Left colon (tissue), 2 donors: ENCODE results near the gene HACD1. TPM values are rescaled to one million over a fixed set of nuclear protein-coding genes. Genes with fewer than 3 reads are reported as not detected.
"Not testable (repeated sequence)": the region's sequence is repeated elsewhere in the genome, so short reads cannot be mapped to it uniquely, and the experiment has no call there.

ENCODE experiments used
- ATAC-seq: fragments of 200-7000 bp; cut with Tn5 transposase; one replicate; pipeline ENCODE4 v1.9.1; 2020; ENCODE audit warnings: mild to moderate bottlenecking, moderate library complexity
- DNase-seq, 2 donors: peaks; one replicate each; pipeline ENCODE4 v3.0.0-alpha.2; 2020
- intact Hi-C, 2 donors: fragments of 100-400 bp; cut with DNase I in 1 of 2; cut with micrococcal nuclease in 1 of 2; formaldehyde crosslinking; loops; one replicate each; pipeline versions ENCODE4 v1.11.2 to v1.14.0; 2022; cut with DNase I, micrococcal nuclease
- total RNA-seq, 2 donors: library from RNA; stranded (reverse); fragmentation: NEBNext Ultra II Directional; extraction: Animal tissue kit (Norgen Biotek cat#: 25700); gene quantifications; one replicate each; pipeline ENCODE4 v1.2.1, GENCODE V29; 2021
- donor health status: DM: no; HTN: no; CAD: no.
- donor health status: DM: yes; HTN: yes; CAD: no.

Gene HACD1
- total RNA-seq, 2 donors from 2014 or later, result 3.2 to 6.1 TPM

DNA sequence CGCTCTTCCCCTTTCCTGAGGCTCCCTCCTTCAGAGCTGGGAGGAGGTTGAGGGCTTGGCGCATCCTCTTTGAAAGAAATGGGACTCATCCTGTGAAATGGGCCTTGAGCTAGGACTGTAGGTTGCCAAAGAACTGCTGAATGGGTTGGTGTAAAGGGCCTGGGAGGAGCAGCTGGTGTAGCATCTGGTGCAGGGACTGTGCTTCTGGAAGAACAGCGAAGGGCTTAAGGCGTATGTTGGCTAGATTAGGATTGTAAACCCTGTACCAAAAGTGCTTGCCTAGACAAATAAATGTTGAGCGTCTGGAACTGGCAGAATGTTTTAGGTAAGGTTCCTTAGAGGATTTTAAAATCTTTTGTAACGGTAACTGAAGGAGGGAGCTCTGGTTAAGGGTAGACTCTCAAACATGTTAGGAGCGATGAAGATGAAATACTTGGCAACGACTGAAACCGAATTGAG, 27.3 kb upstream of the HACD1 start:
- intact Hi-C loops, result no loop called here
- peak; percentile 32 for ATAC-seq

GRCh38 chr10:17643755-17644484, 26.7 kb upstream of the HACD1 start, which contains the start of gene STAM:
TSS of gene STAM (plus strand) at chr10:17644151. CDS start at chr10:17644340, 189 bp downstream.
- intact Hi-C loops, result no loop called here
- ATAC-seq, result peak; percentile 89
- DNase-seq, result peak; percentile 91 to 95

More for the DNA sequence above, 27.3 kb upstream of the HACD1 start:
- no peak for DNase-seq

DNA sequence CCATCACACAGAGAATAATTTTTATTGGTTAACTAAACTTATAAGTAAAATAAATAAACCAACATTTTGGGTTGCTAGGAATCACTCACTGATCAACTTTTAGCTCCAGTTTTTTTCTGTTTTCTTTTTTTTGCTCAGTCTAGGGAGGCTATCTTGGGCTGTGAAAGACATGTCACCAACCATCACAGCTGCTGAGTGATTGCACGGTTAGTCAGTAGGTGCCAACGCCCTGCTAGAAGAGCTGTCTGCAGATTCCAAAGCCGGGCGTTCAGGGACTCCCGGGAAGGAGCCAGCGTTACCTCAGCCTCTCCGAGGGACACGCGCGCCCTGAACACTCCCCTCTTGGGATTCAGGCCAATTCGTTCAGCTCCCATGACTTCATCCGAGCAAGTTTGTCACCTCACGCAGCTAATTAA, 26.2 kb upstream of the HACD1 start:
- intact Hi-C loops, result no loop called here
- ATAC-seq (peak; percentile 87), DNase-seq (peak; percentile 77 to 86)

DNA sequence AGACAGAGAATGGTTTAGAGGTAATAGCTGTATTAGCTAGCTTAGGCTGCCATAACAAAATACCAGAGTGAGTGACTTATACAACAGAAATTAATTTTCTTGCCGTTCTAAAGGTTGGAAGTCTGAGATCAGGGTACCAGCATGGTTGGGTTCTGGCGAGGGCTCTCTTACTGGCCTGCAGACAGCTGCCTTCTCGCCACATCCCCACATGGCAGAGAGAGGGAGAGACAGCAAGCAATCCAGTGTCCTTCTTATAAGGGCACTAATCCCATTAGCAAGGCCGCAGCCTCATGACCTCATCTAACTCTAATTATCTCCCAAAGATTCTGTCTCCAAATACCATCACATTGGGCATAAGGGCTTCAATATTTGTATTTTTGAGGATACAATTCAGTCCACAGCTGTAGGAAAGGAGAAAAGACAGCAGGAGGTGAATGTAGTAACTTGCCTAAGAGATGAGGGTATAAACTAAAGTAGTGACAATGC, 23.2 kb upstream of the HACD1 start:
- intact Hi-C loops, result no loop called here
- no peak for DNase-seq
- no peak for ATAC-seq

GRCh38 chr10:17637869-17638268, 20.7 kb upstream of the HACD1 start:
- intact Hi-C loops, result no loop called here
- no peak for ATAC-seq

DNA sequence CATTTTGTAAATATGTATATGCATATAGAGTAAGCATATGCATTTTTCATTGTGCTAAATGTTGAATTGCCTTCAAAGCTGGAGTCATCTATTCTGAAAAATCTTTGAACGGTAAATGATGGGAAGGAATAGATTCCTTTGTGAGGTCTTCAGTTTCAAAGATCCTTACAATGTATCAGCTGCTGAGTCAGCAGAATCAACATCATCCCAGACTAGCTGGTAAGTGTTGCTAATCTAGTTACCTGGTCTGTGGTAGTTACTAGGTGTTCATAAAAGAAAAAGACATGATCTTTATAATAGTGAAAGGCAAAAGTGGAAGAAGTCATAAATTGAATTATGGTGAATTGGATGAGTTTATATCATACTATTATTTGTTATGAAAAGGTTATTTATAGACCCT, 16.2 kb upstream of the HACD1 start:
- intact Hi-C loops, result no loop called here
- ATAC-seq (no peak), DNase-seq (no peak)

More at GRCh38 chr10:17637869-17638268, 20.7 kb upstream of the HACD1 start:
- no peak for DNase-seq

- intact Hi-C loops, DNase-seq, ATAC-seq: not testable (repeated sequence)
These were observed 15.4 kb upstream of the HACD1 start for GRCh38 chr10:17632590-17632989.

DNA sequence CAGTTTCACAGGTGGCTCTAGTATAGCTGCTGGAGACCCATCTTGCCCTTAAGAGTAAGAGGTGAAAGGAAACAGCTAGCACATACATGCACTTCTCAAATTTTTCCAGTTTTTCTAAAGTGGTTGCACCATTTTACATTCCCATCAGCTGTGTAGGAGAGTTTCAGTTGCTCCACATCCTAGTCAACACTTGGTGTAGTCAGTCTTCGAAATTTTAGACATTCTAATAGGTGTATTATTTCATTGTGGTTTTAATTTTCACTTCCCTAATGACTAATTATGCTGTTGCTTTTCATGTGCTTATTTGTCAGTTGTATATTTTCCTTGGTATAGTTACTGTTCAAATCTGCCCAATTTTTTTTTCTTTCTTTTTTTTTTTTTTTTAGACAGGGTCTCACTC, 9.5 kb upstream of the HACD1 start:
- intact Hi-C loops, result no loop called here
- no peak for ATAC-seq

DNA sequence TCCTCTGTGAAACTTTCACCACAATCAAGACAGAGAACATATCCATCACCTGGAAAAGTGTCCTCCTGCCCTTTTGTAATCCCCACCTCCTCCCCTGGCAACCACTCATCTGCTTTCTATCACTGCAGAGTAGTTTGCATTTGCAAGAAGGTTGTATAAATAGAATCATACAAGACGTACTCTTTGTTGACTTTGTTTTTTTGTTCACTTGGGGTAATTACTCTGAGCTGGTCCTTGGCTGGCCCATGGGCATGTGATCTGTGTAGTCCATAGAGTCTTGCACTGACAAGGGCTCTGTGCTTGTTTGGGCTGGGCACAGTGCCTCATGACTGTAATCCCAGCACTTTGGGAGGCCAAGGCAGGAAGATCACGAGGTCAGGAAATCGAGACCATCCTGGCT, 7.8 kb upstream of the HACD1 start:
- intact Hi-C loops, result no loop called here
- DNase-seq, result no peak
- ATAC-seq, result no peak

More for the DNA sequence above, 9.5 kb upstream of the HACD1 start:
- DNase-seq, result no peak

DNA sequence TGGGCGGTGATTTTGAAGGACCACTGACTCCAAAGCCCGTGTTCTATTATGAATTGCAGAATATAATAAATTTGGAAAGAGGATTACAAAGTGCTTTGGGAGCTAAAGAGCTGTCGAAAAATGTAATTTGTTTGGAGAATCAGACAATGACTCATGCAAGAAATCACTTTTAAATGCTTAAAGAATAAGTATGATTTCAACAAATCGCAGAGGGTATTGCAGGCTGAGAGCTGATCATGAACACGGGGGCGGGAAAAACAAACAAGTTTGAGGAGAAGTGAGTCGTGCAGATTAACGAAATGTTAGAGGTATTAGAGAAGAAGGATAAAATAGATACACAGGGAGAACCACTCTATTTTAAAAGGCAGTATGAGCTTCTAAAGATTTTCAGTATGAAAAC, 4.9 kb upstream of the HACD1 start:
- no peak for DNase-seq
- no peak for ATAC-seq
- intact Hi-C loops, result no loop called here

GRCh38 chr10:17616403-17617030, 657 bp downstream of the HACD1 start:
- DNase-seq (peak; percentile 65 to 75), ATAC-seq (peak; percentile 80)
- intact Hi-C loops, result loop anchor here in 1 of 2 donors (10.0 kb wide), 1 partner anchor 128 kb away; no protein-coding TSS in a partner anchor

GRCh38 chr10:17609523-17610079, 7.6 kb downstream of the HACD1 start:
- intact Hi-C loops, result loop anchor here in 1 of 2 donors (10.0 kb wide), 1 partner anchor 135 kb away; no protein-coding TSS in a partner anchor

DNA sequence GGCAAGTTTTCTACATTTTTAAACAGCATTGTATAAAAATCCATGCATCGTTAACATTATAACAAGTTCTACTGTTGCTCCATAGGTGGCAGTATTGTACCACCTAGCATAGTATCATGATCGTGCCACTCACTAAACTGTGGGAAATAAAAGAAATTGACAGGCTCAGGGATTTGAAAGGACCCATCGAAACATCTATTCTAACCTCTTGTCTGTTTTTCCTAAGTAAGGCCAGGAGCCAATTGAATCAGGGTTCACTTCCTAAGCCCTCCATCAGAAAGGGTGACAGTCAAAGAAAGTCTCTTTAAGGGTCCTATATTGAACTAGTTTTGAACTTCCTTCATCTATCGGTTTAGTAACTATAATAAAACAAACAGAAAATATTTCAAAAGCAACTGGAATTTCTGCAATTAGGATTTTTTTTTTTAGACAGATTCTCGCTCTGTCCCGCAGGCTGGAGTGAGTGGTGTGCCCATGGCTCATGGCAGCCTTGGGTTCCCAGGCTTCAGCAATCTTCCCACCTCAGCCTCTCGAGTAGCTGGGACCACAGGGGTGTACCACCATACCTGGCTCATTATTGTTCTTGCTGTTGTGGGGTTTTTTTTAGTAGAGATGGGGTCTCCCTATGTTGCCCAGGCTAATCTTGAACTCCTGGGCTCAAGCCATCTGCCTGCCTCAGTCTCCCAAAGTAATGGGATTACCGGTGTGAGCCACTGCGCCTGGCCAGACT, 9.4 kb downstream of the HACD1 start:
- intact Hi-C loops, result loop anchor here in 1 of 2 donors (2.0 kb wide), 1 partner anchor 137 kb away; no protein-coding TSS in a partner anchor
- peak; percentile 87 for ATAC-seq
- no peak for DNase-seq

More at GRCh38 chr10:17609523-17610079, 7.6 kb downstream of the HACD1 start:
- no peak for DNase-seq
- no peak for ATAC-seq

DNA sequence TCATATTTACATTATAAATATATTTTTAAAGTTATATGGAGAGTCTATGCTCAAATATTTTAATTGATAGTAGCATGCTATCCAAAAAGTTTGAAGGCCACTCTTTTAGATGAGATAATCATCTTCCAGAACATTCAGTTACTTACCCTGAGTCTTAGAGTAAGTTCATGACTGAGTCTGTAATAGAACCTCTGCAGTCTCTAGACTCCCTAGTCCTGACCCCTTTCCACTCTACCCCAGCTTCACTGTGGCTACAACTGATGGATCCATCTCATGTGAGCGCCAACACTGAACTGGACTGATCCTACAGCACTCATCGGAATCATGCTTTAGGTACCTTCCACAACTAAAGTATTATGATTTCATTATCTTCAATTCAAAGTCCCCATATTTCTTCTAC, 10.1 kb downstream of the HACD1 start:
- no peak for DNase-seq

GRCh38 chr10:17606547-17607040, 10.6 kb downstream of the HACD1 start:
- intact Hi-C loops, result loop anchor here in 1 of 2 donors (2.0 kb wide), 1 partner anchor 138 kb away; no protein-coding TSS in a partner anchor
- no peak for DNase-seq
- ATAC-seq, result no peak

More for the DNA sequence above, 10.1 kb downstream of the HACD1 start:
- ATAC-seq, result peak; percentile 26
- intact Hi-C loops, result loop anchor here in 1 of 2 donors (2.0 kb wide), 1 partner anchor 138 kb away; no protein-coding TSS in a partner anchor

- DNase-seq (no peak), ATAC-seq (no peak)
- intact Hi-C loops, result loop anchor here in 1 of 2 donors (2.0 kb wide), 1 partner anchor 139 kb away; no protein-coding TSS in a partner anchor
These were observed 11.2 kb downstream of the HACD1 start for GRCh38 chr10:17605936-17606335.

- no peak for ATAC-seq
- DNase-seq, result no peak
- intact Hi-C loops, result no loop called here
These were observed 18.1 kb downstream of the HACD1 start for GRCh38 chr10:17599089-17599488.

- intact Hi-C loops, result no loop called here
- DNase-seq (no peak), ATAC-seq (no peak)
These were observed 19.8 kb downstream of the HACD1 start for GRCh38 chr10:17597386-17597785.
